ENCODE measurements around the gene DNM2.
A peak's percentile ranks its signal among the peaks of the same experiment; 100 is the strongest.
"Not testable (repeated sequence)": the region's sequence is repeated elsewhere in the genome, so short reads cannot be mapped to it uniquely, and the experiment has no call there.

Gene DNM2

DNA sequence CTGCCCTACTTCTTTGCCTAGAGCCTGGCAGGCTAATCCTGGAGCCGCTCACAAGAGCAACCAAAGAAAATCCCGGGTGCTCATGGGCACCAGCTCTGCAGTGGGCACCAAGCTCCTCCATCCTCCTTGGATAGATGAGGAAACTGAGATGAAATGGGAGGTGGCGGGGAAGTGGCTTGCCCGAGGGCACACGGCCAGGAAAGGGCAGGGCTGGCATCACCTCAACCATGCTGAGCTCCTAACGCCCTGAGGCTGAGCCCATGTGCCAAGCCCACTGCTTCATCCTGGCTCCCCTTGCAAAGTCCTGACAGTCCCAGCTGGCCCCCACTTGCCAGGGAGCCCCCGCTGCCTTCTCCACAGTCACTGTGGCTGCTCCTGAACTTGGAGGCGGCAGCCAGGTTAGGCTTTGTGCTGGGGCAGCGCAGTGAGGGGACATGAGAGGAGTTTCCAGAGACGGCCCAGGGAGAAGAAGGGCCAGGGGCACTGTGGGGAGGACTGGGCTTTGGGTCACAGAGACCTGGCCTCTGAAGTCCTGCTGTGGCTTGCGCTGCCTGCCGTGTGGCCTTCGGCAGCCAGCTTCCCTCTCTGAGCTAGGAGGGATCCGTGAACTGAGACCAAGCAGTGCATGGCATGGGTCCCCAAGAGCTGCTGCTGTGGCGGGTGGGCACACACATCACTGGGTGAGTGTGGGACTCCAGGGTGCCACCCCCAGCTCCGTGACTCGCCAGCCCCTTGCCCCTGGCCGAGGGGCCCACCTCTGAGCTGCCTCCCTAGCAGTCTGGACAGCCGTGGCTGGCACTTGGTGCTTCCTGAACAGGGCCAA is 100.6 kb downstream of the DNM2 start:
- no peak for DNase-seq

- DNase-seq: no peak
Measured at GRCh38 chr19:10819124-10820060, 101.5 kb downstream of the DNM2 start.

GRCh38 chr19:10820173-10820572 is 102.3 kb downstream of the DNM2 start:
- no peak for DNase-seq

DNA sequence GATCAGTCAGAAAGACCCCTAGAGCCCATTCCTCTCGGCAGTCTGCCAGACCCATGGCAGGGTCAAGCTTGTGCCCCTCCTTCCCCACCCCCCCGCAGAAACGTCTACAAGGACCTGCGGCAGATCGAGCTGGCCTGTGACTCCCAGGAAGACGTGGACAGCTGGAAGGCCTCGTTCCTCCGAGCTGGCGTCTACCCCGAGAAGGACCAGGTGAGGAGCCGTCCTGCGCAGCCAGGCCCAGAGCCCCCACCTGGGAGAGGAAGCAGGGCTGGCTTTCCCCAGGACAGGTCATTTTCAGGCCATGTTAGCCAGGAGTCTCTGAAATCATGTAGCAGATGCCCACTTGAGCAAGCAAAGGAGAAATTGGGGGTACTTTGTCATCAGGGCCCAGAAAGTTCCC is 105.8 kb downstream of the DNM2 start:
- DNase-seq: no peak

- peak; percentile 79 to 88 for DNase-seq
Measured at GRCh38 chr19:10826231-10826630, 108.4 kb downstream of the DNM2 start.

- DNase-seq: peak; percentile 33 to 49
Measured at GRCh38 chr19:10826846-10827245, 109.0 kb downstream of the DNM2 start.

DNA sequence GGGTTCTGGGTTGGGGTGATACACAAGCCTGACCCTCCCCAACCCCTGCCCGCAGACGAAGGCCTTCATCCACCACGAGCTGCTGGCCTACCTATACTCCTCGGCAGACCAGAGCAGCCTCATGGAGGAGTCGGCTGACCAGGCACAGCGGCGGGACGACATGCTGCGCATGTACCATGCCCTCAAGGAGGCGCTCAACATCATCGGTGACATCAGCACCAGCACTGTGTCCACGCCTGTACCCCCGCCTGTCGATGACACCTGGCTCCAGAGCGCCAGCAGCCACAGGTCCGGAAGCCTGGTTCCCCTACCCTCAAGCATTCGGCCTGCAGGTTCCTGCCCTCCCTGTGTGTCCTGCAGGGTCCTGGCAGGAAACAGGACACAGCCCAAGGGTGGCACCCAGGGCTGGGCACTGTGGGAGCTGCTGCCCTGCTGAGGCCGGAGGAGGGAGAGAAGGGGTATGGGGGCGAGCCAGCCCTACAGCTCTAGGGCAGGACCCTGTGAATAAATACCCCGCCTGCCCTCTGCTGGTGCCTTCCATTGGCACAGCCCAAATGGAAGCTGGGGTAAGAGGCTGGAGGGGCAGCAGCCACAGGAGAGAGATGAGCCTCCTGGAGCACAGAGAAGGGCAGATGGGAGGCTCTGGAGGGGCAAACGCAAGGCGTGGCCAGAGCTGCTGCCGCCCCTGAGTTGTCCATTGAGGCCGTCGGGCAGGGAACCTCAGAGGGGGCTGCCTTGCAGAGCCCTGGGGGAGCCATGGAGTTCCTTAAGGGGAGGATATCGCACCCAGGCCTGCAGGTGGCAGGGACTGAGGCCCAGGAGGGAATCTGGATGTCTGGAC is 111.3 kb downstream of the DNM2 start:
- DNase-seq: no peak

DNA sequence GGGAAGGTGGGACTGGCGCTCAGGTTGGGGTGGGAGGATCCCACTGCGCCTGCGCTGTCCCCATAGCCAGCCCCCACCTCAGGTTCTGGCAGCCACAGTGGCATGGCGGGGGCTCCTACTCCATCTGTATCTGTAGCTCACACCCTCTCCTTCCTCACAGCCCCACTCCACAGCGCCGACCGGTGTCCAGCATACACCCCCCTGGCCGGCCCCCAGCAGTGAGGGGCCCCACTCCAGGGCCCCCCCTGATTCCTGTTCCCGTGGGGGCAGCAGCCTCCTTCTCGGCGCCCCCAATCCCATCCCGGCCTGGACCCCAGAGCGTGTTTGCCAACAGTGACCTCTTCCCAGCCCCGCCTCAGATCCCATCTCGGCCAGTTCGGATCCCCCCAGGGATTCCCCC is 112.1 kb downstream of the DNM2 start:
- DNase-seq: no peak

- DNase-seq: no peak
Measured at GRCh38 chr19:10830370-10830769, 112.5 kb downstream of the DNM2 start.

- no peak for DNase-seq
Measured at GRCh38 chr19:10830931-10831779, 113.3 kb downstream of the DNM2 start.

- DNase-seq: no peak
Measured at GRCh38 chr19:10831987-10832938, 114.4 kb downstream of the DNM2 start.

DNA sequence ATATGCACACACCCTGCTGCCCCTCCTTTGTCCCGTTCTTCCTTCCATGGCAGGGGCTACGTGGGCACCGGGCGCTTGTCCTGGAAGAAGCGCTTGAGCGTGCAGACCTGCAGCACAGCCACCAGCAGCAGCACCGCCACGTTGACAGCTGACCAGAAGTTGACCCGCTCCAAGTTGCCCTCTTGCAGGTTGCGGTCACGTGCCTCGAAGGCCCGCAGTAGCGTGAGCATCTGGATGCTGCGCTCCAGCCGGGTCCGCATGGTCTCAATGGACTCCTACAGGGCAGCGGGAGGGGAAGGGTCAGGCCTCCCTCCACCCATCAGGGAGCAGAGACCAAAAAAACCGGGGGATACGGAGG is 115.0 kb downstream of the DNM2 start:
- DNase-seq: no peak

GRCh38 chr19:10835089-10835753 is 117.3 kb downstream of the DNM2 start:
- no peak for DNase-seq

DNA sequence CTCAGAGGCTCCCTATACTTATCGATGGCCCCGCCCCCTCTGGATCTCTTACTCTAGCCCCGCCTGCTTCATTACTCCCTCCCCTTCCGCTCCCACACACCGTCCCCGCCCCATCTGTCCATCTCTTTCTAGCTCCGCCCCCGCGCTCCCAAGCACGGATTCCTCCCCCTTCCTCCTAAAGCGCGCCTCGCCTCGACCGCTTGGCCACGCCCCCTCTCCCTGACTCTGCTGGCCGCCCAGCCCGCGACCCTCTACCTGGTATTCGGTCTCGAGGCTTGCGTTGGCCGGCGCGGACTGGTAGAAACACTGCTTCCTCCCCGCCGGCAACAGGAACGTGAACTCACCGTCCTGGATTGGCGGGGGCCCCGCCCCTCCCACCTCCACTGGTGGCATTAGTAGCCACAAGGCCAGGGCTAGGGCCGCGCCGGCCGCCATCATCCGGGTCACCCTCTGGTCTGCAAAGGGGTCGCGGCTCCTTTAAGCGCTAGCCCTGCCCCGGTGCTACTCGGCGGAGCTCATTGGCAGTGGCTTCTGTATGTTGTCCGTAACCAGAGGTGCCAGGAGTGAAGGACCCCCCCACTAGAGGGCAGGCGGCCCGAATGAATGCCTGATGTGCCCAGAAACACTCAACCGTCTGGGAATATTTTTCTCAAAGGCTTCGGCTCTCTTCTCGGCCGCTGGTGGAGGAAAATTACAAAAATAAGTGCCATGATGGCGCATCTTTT is 118.0 kb downstream of the DNM2 start, which contains the start of gene TMED1:
TMED1 (minus strand) TSS at position 459 of the 725 bp plus-strand sequence; CDS start at position 438, 21 bp downstream.
- peak; percentile 99 for DNase-seq

GRCh38 chr19:10836479-10837330 is 118.8 kb downstream of the DNM2 start:
- DNase-seq: peak; percentile 90 to 94

- DNase-seq: not testable (repeated sequence)
Measured at GRCh38 chr19:10837649-10838048, 119.8 kb downstream of the DNM2 start.

DNA sequence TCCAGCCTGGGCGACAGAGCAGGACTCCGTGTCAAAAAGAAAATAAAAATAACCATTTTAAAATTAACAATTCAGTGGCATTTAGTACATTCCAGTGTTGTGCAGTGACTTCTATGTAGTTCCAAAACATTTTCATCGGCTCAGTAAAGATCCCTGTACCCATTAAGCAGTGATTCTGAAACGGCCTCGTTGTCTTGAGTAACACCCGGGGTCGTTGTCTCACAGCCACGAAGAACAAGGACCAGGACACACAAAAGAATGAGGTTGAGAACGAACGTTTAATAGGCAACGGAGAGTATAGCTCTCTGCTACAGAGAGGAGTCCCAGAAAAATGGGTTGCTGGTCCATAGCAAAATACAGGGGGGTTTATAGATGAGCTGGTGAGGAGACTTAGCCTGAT is 120.5 kb downstream of the DNM2 start:
- no peak for DNase-seq
